HEK293 (cell line): ENCODE results near the gene ASCL2.

Experiments
- CTCF ChIA-PET: fragments of 350-600 bp; formaldehyde crosslinking; extraction: SDS; loops from one replicate; lab custom pipeline; 2021; ENCODE audit warnings: antibody characterized with exemption; lab: Yijun Ruan, JAX
- POLR2A ChIA-PET: fragments of 300-600 bp; formaldehyde crosslinking; extraction: SDS; loops from one replicate; lab custom pipeline; 2020; ENCODE audit warnings: antibody characterized with exemption, inconsistent platforms; lab: Yijun Ruan, JAX
- H3K27ac ChIP-seq: fragments of 200-500 bp; sonication (Bioruptor generic); 2 replicates; pipeline ENCODE4 v1.5.1; 2014; ENCODE audit warnings: low read depth, low read length, control low read depth, inconsistent platforms; ENCODE audit errors: extremely low read depth
- H3K36me3 ChIP-seq, 2 experiments: fragments of 200-500 bp in 1 of 2; sonication (Bioruptor generic) in 1 of 2; 1 replicate in 1 of 2; 2 replicates in 1 of 2; pipeline ENCODE4 v1.5.1; 2014 to 2017; ENCODE audit warnings: inconsistent platforms in 2 of 2, low read length in 2 of 2; ENCODE audit not compliant: control insufficient read depth in 2 of 2, insufficient read depth in 1 of 2
- H3K4me1 ChIP-seq: fragments of 200-500 bp; sonication (Bioruptor generic); 2 replicates; pipeline ENCODE4 v1.5.1; 2014; ENCODE audit warnings: mild to moderate bottlenecking, low read length, inconsistent platforms; ENCODE audit not compliant: control insufficient read depth, insufficient read depth
- H3K4me3 ChIP-seq: 2 replicates; pipeline ENCODE4 v1.5.1; 2011; ENCODE audit warnings: low read depth, mild to moderate bottlenecking, control low read depth, low read length, moderate library complexity
- H3K9me3 ChIP-seq: fragments of 200-500 bp; sonication (Bioruptor generic); 2 replicates; pipeline ENCODE4 v1.5.1; 2014; ENCODE audit warnings: low read depth, low read length, inconsistent platforms; ENCODE audit not compliant: control insufficient read depth, insufficient read depth
- GLIS1 ChIP-seq: fragments of 450-650 bp; formaldehyde crosslinking; IDR thresholded peaks from 2 replicates; pipeline ENCODE4 v1.5.1; 2016; ENCODE audit warnings: missing biosample characterization, missing genetic modification characterization
- IKZF3 ChIP-seq: fragments of 450-650 bp; IDR thresholded peaks from 2 replicates; pipeline ENCODE4 v1.5.0; 2018; ENCODE audit warnings: missing biosample characterization, mild to moderate bottlenecking, missing genetic modification characterization, moderate library complexity
- KLF10 ChIP-seq: fragments of 450-650 bp; IDR thresholded peaks from 2 replicates; pipeline ENCODE4 v1.5.1; 2018; ENCODE audit warnings: missing biosample characterization, mild to moderate bottlenecking, missing genetic modification characterization
- PRDM1 ChIP-seq: fragments of 450-650 bp; formaldehyde crosslinking; IDR thresholded peaks from 2 replicates; pipeline ENCODE4; 2016; ENCODE audit warnings: missing biosample characterization, missing genetic modification characterization
- TRIM28 ChIP-seq: IDR thresholded peaks from 2 replicates; pipeline ENCODE4 v1.6.1; 2011; ENCODE audit warnings: low read length, control low read depth, borderline replicate concordance
- ZFHX2 ChIP-seq: fragments of 450-650 bp; formaldehyde crosslinking; conservative IDR thresholded peaks from 2 replicates; pipeline ENCODE4 v1.5.1; 2016; ENCODE audit warnings: missing biosample characterization, missing genetic modification characterization
- ZNF133 ChIP-seq: fragments of 450-650 bp; formaldehyde crosslinking; IDR thresholded peaks from 2 replicates; pipeline ENCODE4 v1.5.1; 2016; ENCODE audit warnings: missing biosample characterization, missing genetic modification characterization
- ZNF169 ChIP-seq: fragments of 450-650 bp; formaldehyde crosslinking; IDR thresholded peaks from 2 replicates; pipeline ENCODE4 v1.5.1; 2016; ENCODE audit warnings: missing biosample characterization, missing genetic modification characterization
- ZNF24 ChIP-seq: fragments of 450-650 bp; formaldehyde crosslinking; IDR thresholded peaks from 2 replicates; pipeline ENCODE4 v1.5.1; 2016; ENCODE audit warnings: missing biosample characterization, missing genetic modification characterization
- ZNF433 ChIP-seq: fragments of 450-650 bp; formaldehyde crosslinking; IDR thresholded peaks from 2 replicates; pipeline ENCODE4 v1.5.1; 2016; ENCODE audit warnings: missing biosample characterization, missing genetic modification characterization, low read depth
- ZNF571 ChIP-seq: fragments of 450-650 bp; formaldehyde crosslinking; IDR thresholded peaks from 2 replicates; pipeline ENCODE4 v1.5.0; 2017; ENCODE audit warnings: missing biosample characterization, missing genetic modification characterization
- ZNF626 ChIP-seq: fragments of 450-650 bp; sonication (Bioruptor Pico); formaldehyde crosslinking; IDR thresholded peaks from 2 replicates; pipeline ENCODE4 v1.5.1; 2018; ENCODE audit warnings: missing biosample characterization, missing genetic modification characterization, inconsistent platforms
- TF ChIP-seq, protein P1 (sequence below): fragments of 450-650 bp; formaldehyde crosslinking; IDR thresholded peaks from 2 replicates; pipeline ENCODE4; 2016; ENCODE audit warnings: missing biosample characterization, missing genetic modification characterization
- TF ChIP-seq, protein P2 (sequence below): fragments of 450-650 bp; formaldehyde crosslinking; IDR thresholded peaks from 2 replicates; pipeline ENCODE4 v1.5.1; 2016; ENCODE audit warnings: missing biosample characterization, missing genetic modification characterization, low read depth
- TF ChIP-seq, protein P3 (sequence below): fragments of 450-650 bp; formaldehyde crosslinking; IDR thresholded peaks from 2 replicates; pipeline ENCODE4 v1.5.1; 2016; ENCODE audit warnings: missing biosample characterization, missing genetic modification characterization
- TF ChIP-seq, protein P4 (sequence below): fragments of 450-650 bp; formaldehyde crosslinking; IDR thresholded peaks from 2 replicates; pipeline ENCODE4 v1.5.1; 2016; ENCODE audit warnings: missing biosample characterization, missing genetic modification characterization
- TF ChIP-seq, protein P5 (sequence below): IDR thresholded peaks from 2 replicates; pipeline ENCODE4 v1.6.1; 2011; ENCODE audit warnings: mild to moderate bottlenecking, low read depth, low read length, borderline replicate concordance

Gene ASCL2

DNA sequence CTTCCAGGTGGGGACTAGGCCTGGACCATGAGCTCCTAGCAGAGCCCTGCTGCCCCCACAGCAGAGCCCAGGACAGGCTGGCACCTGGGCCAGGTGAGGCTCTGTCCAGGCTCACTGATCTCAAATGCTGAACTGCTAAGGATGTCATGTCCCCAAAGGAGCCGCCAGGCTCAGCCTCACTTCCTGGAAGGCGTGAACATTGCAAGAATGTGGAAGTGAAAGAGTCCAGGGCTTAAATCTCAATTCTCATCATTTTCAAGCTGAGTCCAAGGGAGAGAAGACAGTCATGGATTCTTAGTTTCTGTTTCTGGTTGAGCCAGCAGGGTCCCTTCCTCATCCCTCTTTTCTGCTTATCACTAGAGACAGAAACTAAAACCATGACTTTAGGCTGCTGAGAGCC, 5.0 kb downstream of the ASCL2 start (continued):
- no peak for TF ChIP-seq ZNF133

DNA sequence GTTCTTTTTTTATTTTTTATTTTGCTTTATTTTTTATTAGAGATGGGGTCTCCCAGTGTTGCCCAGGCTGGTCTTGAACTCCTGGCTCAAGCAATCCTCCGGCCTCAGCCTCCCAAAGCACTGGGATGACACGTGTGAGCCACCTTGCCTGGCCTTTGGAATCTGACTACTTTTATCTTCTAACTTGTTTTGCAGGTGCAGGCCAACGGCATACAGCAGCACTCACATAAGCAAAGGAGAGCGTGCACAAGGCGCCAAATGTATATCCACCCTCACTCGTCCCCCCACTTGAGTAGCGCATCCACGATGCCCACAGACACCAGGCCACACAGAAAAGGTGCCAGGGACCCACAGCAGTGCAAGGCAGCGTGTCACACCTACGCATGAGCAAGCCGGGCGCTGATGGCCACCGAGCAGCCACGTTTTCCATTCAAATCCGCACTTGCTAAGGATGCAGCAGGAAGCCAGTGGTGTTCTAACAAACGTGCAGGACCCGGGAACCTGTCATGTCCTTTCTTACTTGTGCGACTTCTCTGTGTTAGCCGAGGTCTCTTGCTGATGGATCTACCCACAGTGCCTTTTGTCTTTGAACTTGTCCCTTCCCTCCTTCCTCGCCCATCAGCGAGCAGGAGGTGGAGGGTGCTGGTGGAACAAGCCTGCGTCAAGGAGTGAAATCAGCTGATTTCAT, 5.9 kb downstream of the ASCL2 start:
- H3K36me3 ChIP-seq: no peaks in the 10 kb centered on the region
- ChIA-PET POLR2A (no interaction called here), CTCF (no interaction called here)
- TF ChIP-seq, protein P1, sequence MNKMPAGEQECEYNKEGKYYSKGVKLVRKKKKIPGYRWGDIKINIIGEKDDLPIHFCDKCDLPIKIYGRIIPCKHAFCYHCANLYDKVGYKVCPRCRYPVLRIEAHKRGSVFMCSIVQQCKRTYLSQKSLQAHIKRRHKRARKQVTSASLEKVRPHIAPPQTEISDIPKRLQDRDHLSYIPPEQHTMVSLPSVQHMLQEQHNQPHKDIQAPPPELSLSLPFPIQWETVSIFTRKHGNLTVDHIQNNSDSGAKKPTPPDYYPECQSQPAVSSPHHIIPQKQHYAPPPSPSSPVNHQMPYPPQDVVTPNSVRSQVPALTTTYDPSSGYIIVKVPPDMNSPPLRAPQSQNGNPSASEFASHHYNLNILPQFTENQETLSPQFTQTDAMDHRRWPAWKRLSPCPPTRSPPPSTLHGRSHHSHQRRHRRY: no peak
- no peaks in the 10 kb centered on the region for H3K9me3 ChIP-seq
- no peak overlapping the region for H3K4me3 ChIP-seq
- no peak overlapping the region for H3K27ac ChIP-seq
- H3K4me1 ChIP-seq: no peaks in the 10 kb centered on the region

DNA sequence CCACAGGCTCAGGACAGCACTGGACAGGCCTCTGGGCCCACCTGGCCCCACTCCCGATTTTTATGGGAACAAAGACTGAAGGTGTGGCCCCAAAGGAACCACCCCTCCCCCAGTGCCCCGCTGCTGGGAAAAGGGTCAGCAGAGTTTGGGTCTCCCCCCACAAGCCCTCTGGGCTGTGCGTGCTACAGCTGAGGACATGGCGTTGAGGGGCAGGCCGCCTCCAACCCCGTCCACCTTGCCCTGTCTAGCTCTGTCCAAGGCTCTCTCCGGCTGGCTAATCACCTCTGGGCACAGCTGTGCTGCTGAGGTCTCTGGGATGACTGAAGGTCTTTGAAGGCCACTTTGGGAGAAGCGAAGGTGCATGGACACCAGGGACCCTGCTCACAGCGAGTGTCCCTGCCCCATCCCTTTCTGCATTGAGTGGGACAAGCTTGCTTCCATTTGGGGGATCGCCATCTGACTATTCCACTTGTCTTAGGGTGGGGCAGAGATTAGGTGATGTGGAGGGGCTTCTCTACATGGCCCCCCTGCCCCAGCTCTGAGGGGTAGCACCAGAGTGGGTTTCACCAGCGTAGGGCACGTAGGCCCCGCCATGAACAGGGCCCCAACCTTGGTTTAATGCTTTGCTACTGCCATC, 6.5 kb downstream of the ASCL2 start:
- CTCF ChIA-PET: no interaction called here

DNA sequence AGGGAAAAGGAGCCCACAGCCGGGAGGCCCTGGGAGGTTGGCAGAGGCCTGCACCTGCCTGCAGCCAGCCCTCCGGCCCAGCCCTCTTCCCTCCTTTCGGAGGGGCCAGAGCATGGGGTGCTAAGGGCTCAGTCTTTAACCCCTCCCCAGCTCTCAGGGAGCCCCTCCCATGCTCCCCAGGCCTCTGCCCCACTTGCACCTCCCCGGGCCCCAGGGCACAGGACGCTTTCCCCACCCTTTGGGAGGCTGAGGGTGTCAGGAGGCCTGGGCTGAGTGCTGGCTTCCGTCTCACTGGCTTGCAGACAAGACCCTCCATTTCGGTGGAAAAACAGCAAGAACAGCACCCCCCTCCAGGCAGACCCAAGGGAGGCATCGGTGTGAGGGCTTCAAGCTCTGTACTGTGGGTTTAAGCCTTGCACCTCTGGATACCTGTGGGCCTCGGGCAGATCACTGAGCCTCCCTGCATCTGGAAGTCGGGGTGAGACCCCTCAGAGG, 7.3 kb downstream of the ASCL2 start:
- Histone ChIP-seq H3K36me3 (no peaks in the 10 kb centered on the region), H3K27ac (no peak overlapping the region), H3K4me3 (no peak overlapping the region), H3K9me3 (no peaks in the 10 kb centered on the region), H3K4me1 (no peaks in the 10 kb centered on the region)
- POLR2A ChIA-PET: no interaction called here
- TF ChIP-seq IKZF3: no peak
- TF ChIP-seq GLIS1 (tag by site-specific recombination): no peak; the same call in 1 of the 2 replicates
- TF ChIP-seq, protein P2, sequence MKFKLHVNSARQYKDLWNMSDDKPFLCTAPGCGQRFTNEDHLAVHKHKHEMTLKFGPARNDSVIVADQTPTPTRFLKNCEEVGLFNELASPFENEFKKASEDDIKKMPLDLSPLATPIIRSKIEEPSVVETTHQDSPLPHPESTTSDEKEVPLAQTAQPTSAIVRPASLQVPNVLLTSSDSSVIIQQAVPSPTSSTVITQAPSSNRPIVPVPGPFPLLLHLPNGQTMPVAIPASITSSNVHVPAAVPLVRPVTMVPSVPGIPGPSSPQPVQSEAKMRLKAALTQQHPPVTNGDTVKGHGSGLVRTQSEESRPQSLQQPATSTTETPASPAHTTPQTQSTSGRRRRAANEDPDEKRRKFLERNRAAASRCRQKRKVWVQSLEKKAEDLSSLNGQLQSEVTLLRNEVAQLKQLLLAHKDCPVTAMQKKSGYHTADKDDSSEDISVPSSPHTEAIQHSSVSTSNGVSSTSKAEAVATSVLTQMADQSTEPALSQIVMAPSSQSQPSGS (tag by site-specific recombination): no peak
- TF ChIP-seq ZNF169: no peak
- TF ChIP-seq TRIM28: no peak
- TF ChIP-seq, protein P3, sequence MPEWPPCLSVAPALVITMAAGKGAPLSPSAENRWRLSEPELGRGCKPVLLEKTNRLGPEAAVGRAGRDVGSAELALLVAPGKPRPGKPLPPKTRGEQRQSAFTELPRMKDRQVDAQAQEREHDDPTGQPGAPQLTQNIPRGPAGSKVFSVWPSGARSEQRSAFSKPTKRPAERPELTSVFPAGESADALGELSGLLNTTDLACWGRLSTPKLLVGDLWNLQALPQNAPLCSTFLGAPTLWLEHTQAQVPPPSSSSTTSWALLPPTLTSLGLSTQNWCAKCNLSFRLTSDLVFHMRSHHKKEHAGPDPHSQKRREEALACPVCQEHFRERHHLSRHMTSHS: no peak
- CTCF ChIA-PET: no interaction called here

More for the DNA sequence above, 6.5 kb downstream of the ASCL2 start:
- no peak overlapping the region for H3K4me3 ChIP-seq
- H3K27ac ChIP-seq: no peak overlapping the region
- no peaks in the 10 kb centered on the region for H3K9me3 ChIP-seq
- POLR2A ChIA-PET: no interaction called here
- H3K4me1 ChIP-seq: no peaks in the 10 kb centered on the region
- H3K36me3 ChIP-seq: no peaks in the 10 kb centered on the region
- TF ChIP-seq ZNF433 (tag by site-specific recombination): no peak
- TF ChIP-seq, protein P4, sequence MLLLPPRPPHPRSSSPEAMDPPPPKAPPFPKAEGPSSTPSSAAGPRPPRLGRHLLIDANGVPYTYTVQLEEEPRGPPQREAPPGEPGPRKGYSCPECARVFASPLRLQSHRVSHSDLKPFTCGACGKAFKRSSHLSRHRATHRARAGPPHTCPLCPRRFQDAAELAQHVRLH: no peak
- no peak for TF ChIP-seq KLF10 (tag by site-specific recombination)
- TF ChIP-seq PRDM1 (tag by site-specific recombination): no peak
- no peak for TF ChIP-seq ZNF24 (tag by site-specific recombination)
- no peak for TF ChIP-seq ZNF571 (tag by site-specific recombination)
- TF ChIP-seq, protein P5, sequence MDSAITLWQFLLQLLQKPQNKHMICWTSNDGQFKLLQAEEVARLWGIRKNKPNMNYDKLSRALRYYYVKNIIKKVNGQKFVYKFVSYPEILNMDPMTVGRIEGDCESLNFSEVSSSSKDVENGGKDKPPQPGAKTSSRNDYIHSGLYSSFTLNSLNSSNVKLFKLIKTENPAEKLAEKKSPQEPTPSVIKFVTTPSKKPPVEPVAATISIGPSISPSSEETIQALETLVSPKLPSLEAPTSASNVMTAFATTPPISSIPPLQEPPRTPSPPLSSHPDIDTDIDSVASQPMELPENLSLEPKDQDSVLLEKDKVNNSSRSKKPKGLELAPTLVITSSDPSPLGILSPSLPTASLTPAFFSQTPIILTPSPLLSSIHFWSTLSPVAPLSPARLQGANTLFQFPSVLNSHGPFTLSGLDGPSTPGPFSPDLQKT: no peak
- TF ChIP-seq ZNF626 (tag by site-specific recombination): no peak
- TF ChIP-seq ZFHX2 (tag by site-specific recombination): no peak
- TF ChIP-seq ZNF169: no peak
- TF ChIP-seq, all 188 proteins: peak for 0
